Neural progenitor cell (in vitro differentiated cells): ENCODE data around the gene STIL.

Source experiments
- CTCF ChIP-seq: fragments of 200-600 bp; sonication (generic); IDR thresholded peaks from 2 replicates; pipeline ENCODE4 v1.5.1; 2017; ENCODE audit warnings: antibody characterized with exemption, mild to moderate bottlenecking
- EZH2 ChIP-seq: fragments of 200-600 bp; sonication (generic); IDR thresholded peaks from 2 replicates; pipeline ENCODE4 v1.6.1; 2017; ENCODE audit warnings: antibody characterized with exemption, mild to moderate bottlenecking, moderate library complexity
- EZH2phosphoT487 ChIP-seq: fragments of 200-600 bp; sonication (generic); IDR thresholded peaks from 2 replicates; pipeline ENCODE4 v1.6.1; 2017; ENCODE audit warnings: antibody characterized with exemption

- TF ChIP-seq CTCF: no peak
- no peak for TF ChIP-seq EZH2
- TF ChIP-seq EZH2phosphoT487: no peak
Measured at GRCh38 chr1:47348246-47348645, 34.3 kb upstream of the STIL start.
